Vagina (tissue), 2 donors: ENCODE measurements around the gene FOXO6. TPM values are rescaled to one million over a fixed set of nuclear protein-coding genes. Genes with fewer than 3 reads are reported as not detected.

Experiments
- DNase-seq, 2 donors: peaks; one replicate each; pipeline ENCODE4 v3.0.0-alpha.2; 2017; ENCODE audit errors: extremely low spot score in 2 of 2
- H3K27ac ChIP-seq: fragments of 200-600 bp; sonication (generic); one replicate; pipeline ENCODE4 v1.5.1; 2019
- H3K27me3 ChIP-seq: fragments of 200-600 bp; sonication (generic); one replicate; pipeline ENCODE4 v1.5.1; 2019
- H3K36me3 ChIP-seq, 2 donors: fragments of 200-600 bp; sonication (generic); one replicate each; pipeline ENCODE4 v1.5.1; 2017 to 2019
- H3K4me1 ChIP-seq: fragments of 200-600 bp; sonication (generic); one replicate; pipeline ENCODE4 v1.5.1; 2019
- H3K4me3 ChIP-seq, 2 donors: fragments of 200-600 bp; sonication (generic); 1 replicate in 1 of 2; 2 replicates in 1 of 2; pipeline ENCODE4 v1.5.1; 2016 to 2019
- H3K9me3 ChIP-seq: fragments of 200-600 bp; sonication (generic); one replicate; pipeline ENCODE4 v1.5.1; 2019
- POLR2A ChIP-seq, 2 donors: fragments of 450-650 bp; IDR thresholded peaks; one replicate each; pipeline ENCODE4 v1.6.1; 2017; ENCODE audit warnings: antibody characterized with exemption in 2 of 2, mild to moderate bottlenecking in 2 of 2, moderate library complexity in 2 of 2
- POLR2AphosphoS5 ChIP-seq, 2 donors: sonication (generic); formaldehyde crosslinking; IDR thresholded peaks; one replicate each; pipeline ENCODE4 v1.9.0; 2017; ENCODE audit warnings: antibody characterized with exemption in 2 of 2, mild to moderate bottlenecking in 2 of 2, low read depth in 1 of 2; ENCODE audit not compliant: insufficient read depth in 1 of 2
- intact Hi-C: fragments of 100-400 bp; cut with DNase I; formaldehyde crosslinking; loops from one replicate; pipeline ENCODE4 v1.15.1; 2023
- total RNA-seq: library from RNA; depleted of rRNA; stranded (reverse); fragments of >200 nt; gene quantifications from one replicate; pipeline ENCODE4 v1.2.3, GENCODE V29; 2016
- TF ChIP-seq, protein P1 (sequence below), 3 experiments: fragments of 450-650 bp in 2 of 3; fragments of 200-600 bp in 1 of 3; sonication (generic) in 1 of 3; IDR thresholded peaks; one replicate each; pipeline ENCODE4 v1.5.1; 2017 to 2019; ENCODE audit warnings: antibody characterized with exemption in 3 of 3, mild to moderate bottlenecking in 2 of 3, moderate library complexity in 2 of 3

The FOXO6 gene
- total RNA-seq, 1 donor from 2014 or later = 1.7 TPM

DNA sequence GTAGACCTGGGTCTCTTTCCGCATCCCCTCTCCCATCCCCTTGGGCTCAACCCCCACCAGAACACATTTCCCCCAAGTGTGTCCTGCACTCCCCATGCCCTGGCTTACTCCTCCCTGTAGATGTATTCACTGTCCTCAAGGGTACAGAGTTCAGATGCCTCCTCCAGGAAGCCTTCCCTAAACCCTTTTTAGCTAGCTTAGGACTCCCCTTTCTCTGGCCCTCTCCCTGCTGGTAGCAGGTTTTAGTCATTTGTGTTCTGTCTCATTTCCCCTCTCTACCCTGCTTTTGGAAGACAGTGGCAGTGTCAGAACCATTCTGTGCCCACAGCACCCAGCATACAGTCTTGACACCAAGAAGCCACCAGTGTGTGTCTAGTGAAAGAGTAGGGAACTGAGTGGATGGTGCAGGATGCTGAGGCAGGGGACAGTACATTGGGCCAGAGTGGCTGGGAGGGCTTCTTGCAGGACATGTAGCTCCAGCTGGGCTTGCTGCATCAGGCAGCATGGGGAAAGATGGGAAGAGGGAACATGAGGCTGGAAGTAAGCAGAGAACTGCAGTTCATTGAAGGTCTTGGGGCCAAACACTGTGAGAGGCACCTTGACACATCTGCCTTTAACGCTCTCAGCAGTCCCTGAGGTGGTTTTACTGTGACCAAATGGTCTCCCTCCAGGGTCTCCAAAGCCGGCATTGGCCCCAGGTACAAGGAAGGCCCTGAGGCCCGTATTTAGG is 2.5 kb downstream of the FOXO6 start:
- intact Hi-C loops = no loop called here
- Histone ChIP-seq H3K9me3 (no peaks in the 10 kb centered on the region), H3K4me3 (no peak overlapping the region), H3K36me3 (no peaks in the 10 kb centered on the region), H3K4me1 (peaks cover 47% of the 10 kb centered on the region), H3K27me3 (no peaks in the 10 kb centered on the region), H3K27ac (no peak overlapping the region)
- DNase-seq = no peak
- no peak for TF ChIP-seq POLR2AphosphoS5 (IDR thresholded peaks at IDR 0.05; ENCODE audit: insufficient read depth in 1 of 2, low read depth in 1 of 2)
- TF ChIP-seq POLR2A (IDR thresholded peaks at IDR 0.05) = no peak
- TF ChIP-seq, protein P1, sequence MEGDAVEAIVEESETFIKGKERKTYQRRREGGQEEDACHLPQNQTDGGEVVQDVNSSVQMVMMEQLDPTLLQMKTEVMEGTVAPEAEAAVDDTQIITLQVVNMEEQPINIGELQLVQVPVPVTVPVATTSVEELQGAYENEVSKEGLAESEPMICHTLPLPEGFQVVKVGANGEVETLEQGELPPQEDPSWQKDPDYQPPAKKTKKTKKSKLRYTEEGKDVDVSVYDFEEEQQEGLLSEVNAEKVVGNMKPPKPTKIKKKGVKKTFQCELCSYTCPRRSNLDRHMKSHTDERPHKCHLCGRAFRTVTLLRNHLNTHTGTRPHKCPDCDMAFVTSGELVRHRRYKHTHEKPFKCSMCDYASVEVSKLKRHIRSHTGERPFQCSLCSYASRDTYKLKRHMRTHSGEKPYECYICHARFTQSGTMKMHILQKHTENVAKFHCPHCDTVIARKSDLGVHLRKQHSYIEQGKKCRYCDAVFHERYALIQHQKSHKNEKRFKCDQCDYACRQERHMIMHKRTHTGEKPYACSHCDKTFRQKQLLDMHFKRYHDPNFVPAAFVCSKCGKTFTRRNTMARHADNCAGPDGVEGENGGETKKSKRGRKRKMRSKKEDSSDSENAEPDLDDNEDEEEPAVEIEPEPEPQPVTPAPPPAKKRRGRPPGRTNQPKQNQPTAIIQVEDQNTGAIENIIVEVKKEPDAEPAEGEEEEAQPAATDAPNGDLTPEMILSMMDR (IDR thresholded peaks at IDR 0.05) = no peak

DNA sequence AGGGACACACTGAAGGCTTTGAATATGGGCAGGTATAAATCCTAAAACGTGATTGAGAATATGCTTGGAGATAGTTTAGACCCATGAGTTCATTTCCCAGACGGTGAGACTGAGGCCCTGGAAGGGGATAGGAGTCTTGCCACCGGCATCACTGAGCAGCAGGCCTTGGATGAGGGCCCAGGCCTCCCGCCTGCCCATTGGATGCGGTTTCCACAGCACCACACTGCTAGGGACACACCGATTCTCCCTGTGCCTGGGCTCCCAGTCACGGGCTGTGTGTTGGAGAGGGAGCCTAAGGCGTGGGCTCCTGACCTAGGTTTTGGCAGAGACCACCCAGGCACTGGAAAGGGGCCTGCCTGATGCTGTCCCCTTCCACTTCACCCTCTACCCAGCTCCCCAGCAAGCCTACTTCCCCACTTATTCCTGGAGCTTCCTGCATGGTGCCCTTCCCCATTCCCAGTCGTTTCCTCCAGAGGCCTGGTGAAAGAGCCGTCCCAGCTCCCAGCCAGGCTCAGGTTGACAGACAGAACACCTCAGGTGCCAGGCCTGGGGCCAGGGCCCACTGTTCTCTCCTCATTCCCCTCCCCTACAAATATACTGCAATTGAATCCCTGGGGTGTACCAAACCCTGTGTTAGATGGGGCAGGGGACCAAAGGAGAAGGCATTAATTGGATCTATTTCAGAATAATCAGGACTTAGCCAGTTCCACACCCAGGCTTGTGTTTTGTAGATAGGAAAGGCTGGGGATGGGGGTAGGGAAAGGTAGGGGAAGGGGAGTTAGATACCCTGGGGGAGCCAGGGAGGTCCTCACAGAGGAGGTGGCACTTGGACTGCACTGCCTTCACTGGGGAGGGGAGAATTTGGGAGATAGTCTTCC is 3.4 kb downstream of the FOXO6 start:
- H3K27ac ChIP-seq = no peak overlapping the region
- intact Hi-C loops = no loop called here

DNA sequence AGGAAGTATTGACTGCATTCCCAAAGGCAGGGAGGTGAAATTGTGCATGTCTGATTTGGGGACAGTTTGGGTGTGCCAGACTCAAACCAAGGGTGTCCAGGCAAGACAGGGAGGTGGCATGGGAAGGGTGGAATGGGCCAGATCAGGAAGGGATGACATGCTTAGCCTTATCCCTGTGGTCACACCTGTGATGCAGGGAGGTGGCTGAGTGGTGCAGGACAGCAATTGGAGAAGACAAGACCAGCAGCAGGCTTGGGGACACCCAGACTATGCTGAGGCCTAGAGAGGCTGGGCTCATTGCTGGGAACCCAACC is 4.0 kb downstream of the FOXO6 start:
- intact Hi-C loops = no loop called here
- H3K27ac ChIP-seq = no peak overlapping the region

More for the DNA sequence above, 3.4 kb downstream of the FOXO6 start:
- Histone ChIP-seq H3K36me3 (no peaks in the 10 kb centered on the region), H3K9me3 (no peaks in the 10 kb centered on the region), H3K4me3 (no peak overlapping the region), H3K27me3 (no peaks in the 10 kb centered on the region), H3K4me1 (peaks cover 45% of the 10 kb centered on the region)
- TF ChIP-seq POLR2A (IDR thresholded peaks at IDR 0.05) = no peak
- TF ChIP-seq, protein P1 (IDR thresholded peaks at IDR 0.05) = no peak
- no peak for TF ChIP-seq POLR2AphosphoS5 (IDR thresholded peaks at IDR 0.05; ENCODE audit: insufficient read depth in 1 of 2, low read depth in 1 of 2)
- no peak for DNase-seq

DNA sequence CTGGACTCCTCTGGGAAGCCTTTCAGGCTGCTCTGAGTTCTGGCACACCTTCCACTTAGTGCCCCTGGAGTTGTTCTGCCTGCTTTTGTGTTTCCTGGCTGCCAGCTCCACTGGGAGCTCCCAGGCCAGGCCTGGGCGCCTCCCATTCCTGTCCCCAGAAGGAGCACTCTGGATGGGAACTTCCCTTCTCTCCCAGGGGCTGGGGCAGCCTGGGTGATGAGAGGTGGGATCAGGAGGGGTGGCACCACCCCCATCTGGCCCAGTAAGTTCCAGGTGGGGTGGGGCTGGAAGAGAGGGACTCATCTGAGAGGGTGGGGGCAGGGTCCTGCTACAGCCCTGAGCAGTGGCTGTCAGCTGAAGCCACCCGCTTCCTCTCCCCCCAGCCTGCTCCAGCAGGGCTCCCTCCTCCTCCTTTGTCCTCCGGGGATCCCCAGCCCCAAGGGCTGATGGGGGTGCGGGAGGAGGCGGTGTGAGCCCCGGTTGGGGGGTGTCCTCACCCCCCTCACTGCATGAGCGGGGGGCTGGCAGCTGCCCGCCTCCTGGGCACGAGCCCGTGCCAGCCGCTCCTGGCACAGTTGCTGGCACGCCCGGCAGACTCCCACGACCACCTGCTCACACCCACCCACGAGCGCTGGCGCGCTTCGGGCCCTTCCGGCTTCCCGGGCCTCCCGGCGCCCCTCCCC is 4.7 kb downstream of the FOXO6 start:
- H3K9me3 ChIP-seq = no peaks in the 10 kb centered on the region
- no peak for TF ChIP-seq POLR2A (IDR thresholded peaks at IDR 0.05)
- TF ChIP-seq, protein P1 (IDR thresholded peaks at IDR 0.05) = no peak
- no peak for TF ChIP-seq POLR2AphosphoS5 (IDR thresholded peaks at IDR 0.05; ENCODE audit: insufficient read depth in 1 of 2, low read depth in 1 of 2)
- DNase-seq = no peak
- H3K4me3 ChIP-seq = peak overlapping the region; percentile 41
- intact Hi-C loops = no loop called here
- no peaks in the 10 kb centered on the region for H3K36me3 ChIP-seq
- peak overlapping the region; percentile 45 for H3K27ac ChIP-seq
- no peaks in the 10 kb centered on the region for H3K27me3 ChIP-seq
- peaks cover 37% of the 10 kb centered on the region for H3K4me1 ChIP-seq

More for the DNA sequence above, 4.0 kb downstream of the FOXO6 start:
- no peak overlapping the region for H3K4me3 ChIP-seq
- H3K36me3 ChIP-seq = no peaks in the 10 kb centered on the region
- TF ChIP-seq POLR2AphosphoS5 (IDR thresholded peaks at IDR 0.05; ENCODE audit: insufficient read depth in 1 of 2, low read depth in 1 of 2) = no peak
- TF ChIP-seq, protein P1 (IDR thresholded peaks at IDR 0.05) = no peak
- TF ChIP-seq POLR2A (IDR thresholded peaks at IDR 0.05) = no peak
- no peaks in the 10 kb centered on the region for H3K9me3 ChIP-seq
- no peaks in the 10 kb centered on the region for H3K27me3 ChIP-seq
- peaks cover 40% of the 10 kb centered on the region for H3K4me1 ChIP-seq
- no peak for DNase-seq
